K562 (cell line): ENCODE measurements around the gene RNASEH2A. TPM values are rescaled to one million over a fixed set of nuclear protein-coding genes. Genes with fewer than 3 reads are reported as not detected.

ENCODE experiments used
- BCOR ChIP-seq: fragments of 450-650 bp; IDR thresholded peaks from 2 replicates; pipeline ENCODE4 v1.6.1; 2016
- ESRRB ChIP-seq: fragments of 250-450 bp; sonication (Bioruptor Pico); IDR thresholded peaks from 2 replicates; pipeline ENCODE4 v1.5.0; 2020; ENCODE audit warnings: mild to moderate bottlenecking, moderate library complexity, borderline replicate concordance
- NFXL1 ChIP-seq: fragments of 450-650 bp; formaldehyde crosslinking; IDR thresholded peaks from 2 replicates; pipeline ENCODE4 v1.4.0; 2021; ENCODE audit warnings: mild to moderate bottlenecking
- NONO ChIP-seq, 2 experiments: fragments of 200-400 bp in 1 of 2; fragments of 450-650 bp in 1 of 2; formaldehyde crosslinking in 1 of 2; IDR thresholded peaks; 2 replicates each; pipeline ENCODE4 v1.6.1; 2017; ENCODE audit warnings: low read depth in 2 of 2, mild to moderate bottlenecking in 2 of 2, moderate library complexity in 2 of 2, low read length in 1 of 2
- POLR2B ChIP-seq: fragments of 450-650 bp; IDR thresholded peaks from 2 replicates; pipeline ENCODE4 v1.6.1; 2018; ENCODE audit warnings: low read depth; ENCODE audit not compliant: partially characterized antibody
- SMARCC2 ChIP-seq: fragments of 450-650 bp; IDR thresholded peaks from 2 replicates; pipeline ENCODE4 v1.6.1; 2017; ENCODE audit warnings: antibody characterized with exemption, moderate library complexity, mild to moderate bottlenecking, low read depth
- SP2 ChIP-seq: IDR thresholded peaks from 2 replicates; pipeline ENCODE4 v1.6.1; 2011; ENCODE audit warnings: mild to moderate bottlenecking, low read depth, low read length, moderate library complexity; ENCODE audit not compliant: poor library complexity, severe bottlenecking; ENCODE audit errors: extremely low read depth
- TAF7 ChIP-seq: fragments of 450-650 bp; IDR thresholded peaks from 2 replicates; pipeline ENCODE4 v1.6.1; 2016; ENCODE audit warnings: missing genetic modification characterization, missing compliant biosample characterization
- ZKSCAN1 ChIP-seq: fragments of 150-350 bp; IDR thresholded peaks from 2 replicates; pipeline ENCODE4 v1.6.1; 2016; ENCODE audit warnings: low read depth, low read length
- ZNF551 ChIP-seq: fragments of 250-450 bp; sonication (Bioruptor Pico); IDR thresholded peaks from 2 replicates; pipeline ENCODE4 v1.5.0; 2021; ENCODE audit warnings: mild to moderate bottlenecking, moderate library complexity
- ZZZ3 ChIP-seq: fragments of 450-650 bp; IDR thresholded peaks from 2 replicates; pipeline ENCODE4 v1.6.1; 2016; ENCODE audit warnings: antibody characterized with exemption, mild to moderate bottlenecking, moderate library complexity
- polyA plus RNA-seq, 8 experiments: library from polyadenylated mRNA; depleted of rRNA in 4 of 8; stranded (reverse) in 5 of 8; unstranded in 3 of 8; fragments of >200 nt; fragmentation: Nextera tagmentation in 2 of 8; fragmentation: Illumina TruSeq in 1 of 8; extraction: Ambion mirVana in 2 of 8; extraction: Trizol in 1 of 8; gene quantifications; 2 replicates each; pipeline versions ENCODE4 v1.2.1 to v1.2.3, GENCODE V29; 2011 to 2014; ENCODE audit warnings: inconsistent platforms in 1 of 8, missing spikeins in 1 of 8
- total RNA-seq, 7 experiments: library from RNA; depleted of rRNA in 6 of 7; stranded (reverse); fragments of >200 nt in 6 of 7; fragmentation: Illumina TruSeq in 2 of 7; extraction: Trizol in 2 of 7; gene quantifications; 2 replicates each; pipeline versions ENCODE4 v1.2.1 to v1.2.3, GENCODE V29; 2011 to 2021; ENCODE audit warnings: low replicate concordance in 1 of 7
- TF ChIP-seq, protein P1 (sequence below): fragments of 250-450 bp; sonication (Bioruptor Pico); IDR thresholded peaks from 2 replicates; pipeline ENCODE4 v1.5.0; 2021; ENCODE audit warnings: mild to moderate bottlenecking, borderline replicate concordance
- TF ChIP-seq, protein P2 (sequence below): sonication (generic); formaldehyde crosslinking; IDR thresholded peaks from 2 replicates; pipeline ENCODE4 v1.5.0; 2020; ENCODE audit warnings: missing genetic modification reagents
- TF ChIP-seq, protein P3 (sequence below): fragments of 250-450 bp; sonication (Bioruptor Pico); IDR thresholded peaks from 2 replicates; pipeline ENCODE4 v1.6.1; 2021; ENCODE audit warnings: mild to moderate bottlenecking
- TF ChIP-seq, protein P4 (sequence below): fragments of 450-650 bp; IDR thresholded peaks from 2 replicates; pipeline ENCODE4 v1.6.1; 2018; ENCODE audit warnings: mild to moderate bottlenecking, low read depth; ENCODE audit not compliant: partially characterized antibody
- TF ChIP-seq, protein P5 (sequence below): fragments of 450-650 bp; IDR thresholded peaks from 2 replicates; pipeline ENCODE4 v1.7.1; 2018; ENCODE audit warnings: mild to moderate bottlenecking, low read depth; ENCODE audit not compliant: partially characterized antibody
- TF ChIP-seq, protein P6 (sequence below): IDR thresholded peaks from 2 replicates; pipeline ENCODE4 v1.6.1; 2016; ENCODE audit warnings: missing genetic modification characterization, missing compliant biosample characterization

Gene RNASEH2A
- total and polyA plus RNA-seq, 9 of the 15 experiments (the other 6 are each of a cell fraction or from before 2014, with no cell fraction given): 22.3 to 78.0 (median 61.7) TPM

DNA sequence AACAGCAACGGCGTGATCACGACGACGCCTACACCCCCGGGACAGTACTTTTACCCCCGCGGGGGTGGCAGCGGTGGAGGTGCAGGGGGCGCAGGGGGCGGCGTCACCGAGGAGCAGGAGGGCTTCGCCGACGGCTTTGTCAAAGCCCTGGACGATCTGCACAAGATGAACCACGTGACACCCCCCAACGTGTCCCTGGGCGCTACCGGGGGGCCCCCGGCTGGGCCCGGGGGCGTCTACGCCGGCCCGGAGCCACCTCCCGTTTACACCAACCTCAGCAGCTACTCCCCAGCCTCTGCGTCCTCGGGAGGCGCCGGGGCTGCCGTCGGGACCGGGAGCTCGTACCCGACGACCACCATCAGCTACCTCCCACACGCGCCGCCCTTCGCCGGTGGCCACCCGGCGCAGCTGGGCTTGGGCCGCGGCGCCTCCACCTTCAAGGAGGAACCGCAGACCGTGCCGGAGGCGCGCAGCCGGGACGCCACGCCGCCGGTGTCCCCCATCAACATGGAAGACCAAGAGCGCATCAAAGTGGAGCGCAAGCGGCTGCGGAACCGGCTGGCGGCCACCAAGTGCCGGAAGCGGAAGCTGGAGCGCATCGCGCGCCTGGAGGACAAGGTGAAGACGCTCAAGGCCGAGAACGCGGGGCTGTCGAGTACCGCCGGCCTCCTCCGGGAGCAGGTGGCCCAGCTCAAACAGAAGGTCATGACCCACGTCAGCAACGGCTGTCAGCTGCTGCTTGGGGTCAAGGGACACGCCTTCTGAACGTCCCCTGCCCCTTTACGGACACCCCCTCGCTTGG lies 14.1 kb upstream of the RNASEH2A start (continued):
- TF ChIP-seq, protein P1, sequence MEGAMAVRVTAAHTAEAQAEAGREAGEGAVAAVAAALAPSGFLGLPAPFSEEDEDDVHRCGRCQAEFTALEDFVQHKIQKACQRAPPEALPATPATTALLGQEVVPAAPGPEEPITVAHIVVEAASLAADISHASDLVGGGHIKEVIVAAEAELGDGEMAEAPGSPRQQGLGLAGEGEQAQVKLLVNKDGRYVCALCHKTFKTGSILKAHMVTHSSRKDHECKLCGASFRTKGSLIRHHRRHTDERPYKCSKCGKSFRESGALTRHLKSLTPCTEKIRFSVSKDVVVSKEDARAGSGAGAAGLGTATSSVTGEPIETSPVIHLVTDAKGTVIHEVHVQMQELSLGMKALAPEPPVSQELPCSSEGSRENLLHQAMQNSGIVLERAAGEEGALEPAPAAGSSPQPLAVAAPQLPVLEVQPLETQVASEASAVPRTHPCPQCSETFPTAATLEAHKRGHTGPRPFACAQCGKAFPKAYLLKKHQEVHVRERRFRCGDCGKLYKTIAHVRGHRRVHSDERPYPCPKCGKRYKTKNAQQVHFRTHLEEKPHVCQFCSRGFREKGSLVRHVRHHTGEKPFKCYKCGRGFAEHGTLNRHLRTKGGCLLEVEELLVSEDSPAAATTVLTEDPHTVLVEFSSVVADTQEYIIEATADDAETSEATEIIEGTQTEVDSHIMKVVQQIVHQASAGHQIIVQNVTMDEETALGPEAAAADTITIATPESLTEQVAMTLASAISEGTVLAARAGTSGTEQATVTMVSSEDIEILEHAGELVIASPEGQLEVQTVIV (CRISPR knock-in tag): no peak
- TF ChIP-seq BCOR: 0 out of 2 replicates have a peak, but pooled peaks have one; percentile 39
- no peak for TF ChIP-seq ZKSCAN1
- TF ChIP-seq, protein P2, sequence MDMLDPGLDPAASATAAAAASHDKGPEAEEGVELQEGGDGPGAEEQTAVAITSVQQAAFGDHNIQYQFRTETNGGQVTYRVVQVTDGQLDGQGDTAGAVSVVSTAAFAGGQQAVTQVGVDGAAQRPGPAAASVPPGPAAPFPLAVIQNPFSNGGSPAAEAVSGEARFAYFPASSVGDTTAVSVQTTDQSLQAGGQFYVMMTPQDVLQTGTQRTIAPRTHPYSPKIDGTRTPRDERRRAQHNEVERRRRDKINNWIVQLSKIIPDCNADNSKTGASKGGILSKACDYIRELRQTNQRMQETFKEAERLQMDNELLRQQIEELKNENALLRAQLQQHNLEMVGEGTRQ (CRISPR knock-in tag): peak; percentile 69; the same call in 1 of the 2 replicates
- TF ChIP-seq, protein P3, sequence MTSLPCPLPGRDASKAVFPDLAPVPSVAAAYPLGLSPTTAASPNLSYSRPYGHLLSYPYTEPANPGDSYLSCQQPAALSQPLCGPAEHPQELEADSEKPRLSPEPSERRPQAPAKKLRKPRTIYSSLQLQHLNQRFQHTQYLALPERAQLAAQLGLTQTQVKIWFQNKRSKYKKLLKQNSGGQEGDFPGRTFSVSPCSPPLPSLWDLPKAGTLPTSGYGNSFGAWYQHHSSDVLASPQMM: no peak
- TF ChIP-seq TAF7: no peak
- no peak for TF ChIP-seq ESRRB
- no peak for TF ChIP-seq NFXL1
- TF ChIP-seq, protein P4, sequence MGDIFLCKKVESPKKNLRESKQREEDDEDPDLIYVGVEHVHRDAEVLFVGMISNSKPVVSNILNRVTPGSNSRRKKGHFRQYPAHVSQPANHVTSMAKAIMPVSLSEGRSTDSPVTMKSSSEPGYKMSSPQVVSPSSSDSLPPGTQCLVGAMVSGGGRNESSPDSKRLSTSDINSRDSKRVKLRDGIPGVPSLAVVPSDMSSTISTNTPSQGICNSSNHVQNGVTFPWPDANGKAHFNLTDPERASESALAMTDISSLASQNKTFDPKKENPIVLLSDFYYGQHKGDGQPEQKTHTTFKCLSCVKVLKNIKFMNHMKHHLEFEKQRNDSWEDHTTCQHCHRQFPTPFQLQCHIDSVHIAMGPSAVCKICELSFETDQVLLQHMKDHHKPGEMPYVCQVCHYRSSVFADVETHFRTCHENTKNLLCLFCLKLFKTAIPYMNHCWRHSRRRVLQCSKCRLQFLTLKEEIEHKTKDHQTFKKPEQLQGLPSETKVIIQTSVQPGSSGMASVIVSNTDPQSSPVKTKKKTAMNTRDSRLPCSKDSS: no peak
- TF ChIP-seq, protein P5, sequence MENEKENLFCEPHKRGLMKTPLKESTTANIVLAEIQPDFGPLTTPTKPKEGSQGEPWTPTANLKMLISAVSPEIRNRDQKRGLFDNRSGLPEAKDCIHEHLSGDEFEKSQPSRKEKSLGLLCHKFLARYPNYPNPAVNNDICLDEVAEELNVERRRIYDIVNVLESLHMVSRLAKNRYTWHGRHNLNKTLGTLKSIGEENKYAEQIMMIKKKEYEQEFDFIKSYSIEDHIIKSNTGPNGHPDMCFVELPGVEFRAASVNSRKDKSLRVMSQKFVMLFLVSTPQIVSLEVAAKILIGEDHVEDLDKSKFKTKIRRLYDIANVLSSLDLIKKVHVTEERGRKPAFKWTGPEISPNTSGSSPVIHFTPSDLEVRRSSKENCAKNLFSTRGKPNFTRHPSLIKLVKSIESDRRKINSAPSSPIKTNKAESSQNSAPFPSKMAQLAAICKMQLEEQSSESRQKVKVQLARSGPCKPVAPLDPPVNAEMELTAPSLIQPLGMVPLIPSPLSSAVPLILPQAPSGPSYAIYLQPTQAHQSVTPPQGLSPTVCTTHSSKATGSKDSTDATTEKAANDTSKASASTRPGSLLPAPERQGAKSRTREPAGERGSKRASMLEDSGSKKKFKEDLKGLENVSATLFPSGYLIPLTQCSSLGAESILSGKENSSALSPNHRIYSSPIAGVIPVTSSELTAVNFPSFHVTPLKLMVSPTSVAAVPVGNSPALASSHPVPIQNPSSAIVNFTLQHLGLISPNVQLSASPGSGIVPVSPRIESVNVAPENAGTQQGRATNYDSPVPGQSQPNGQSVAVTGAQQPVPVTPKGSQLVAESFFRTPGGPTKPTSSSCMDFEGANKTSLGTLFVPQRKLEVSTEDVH: no peak
- TF ChIP-seq, protein P6, sequence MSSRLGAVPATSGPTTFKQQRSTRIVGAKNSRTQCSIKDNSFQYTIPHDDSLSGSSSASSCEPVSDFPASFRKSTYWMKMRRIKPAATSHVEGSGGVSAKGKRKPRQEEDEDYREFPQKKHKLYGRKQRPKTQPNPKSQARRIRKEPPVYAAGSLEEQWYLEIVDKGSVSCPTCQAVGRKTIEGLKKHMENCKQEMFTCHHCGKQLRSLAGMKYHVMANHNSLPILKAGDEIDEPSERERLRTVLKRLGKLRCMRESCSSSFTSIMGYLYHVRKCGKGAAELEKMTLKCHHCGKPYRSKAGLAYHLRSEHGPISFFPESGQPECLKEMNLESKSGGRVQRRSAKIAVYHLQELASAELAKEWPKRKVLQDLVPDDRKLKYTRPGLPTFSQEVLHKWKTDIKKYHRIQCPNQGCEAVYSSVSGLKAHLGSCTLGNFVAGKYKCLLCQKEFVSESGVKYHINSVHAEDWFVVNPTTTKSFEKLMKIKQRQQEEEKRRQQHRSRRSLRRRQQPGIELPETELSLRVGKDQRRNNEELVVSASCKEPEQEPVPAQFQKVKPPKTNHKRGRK (tag): no peak
- TF ChIP-seq POLR2B: peak; percentile 13
- TF ChIP-seq ZNF551 (CRISPR knock-in tag): no peak
- no peak for TF ChIP-seq NONO (IDR thresholded peaks at IDR 0.05; ENCODE audit: low read depth in 2 of 2, low read length in 1 of 2)
- TF ChIP-seq SP2: no peak
- no peak for TF ChIP-seq ZZZ3
- no peak for TF ChIP-seq SMARCC2
